Measurements from ENCODE around the gene RNF166. TPM values are rescaled to one million over a fixed set of nuclear protein-coding genes. Genes with fewer than 3 reads are reported as not detected.

Gene RNF166
- polyA plus RNA-seq, 3 donors = 99.3 to 255 (median 120) TPM

- Histone ChIP-seq H3K9ac (ENCODE audit: insufficient read depth, low read length, poor library complexity, severe bottlenecking) (no peak overlapping the region), H2AFZ (ENCODE audit: insufficient read depth, low read depth, low read length, poor library complexity, severe bottlenecking) (no peak overlapping the region), H4K20me1 (ENCODE audit: insufficient read depth, low read length) (peaks cover 100% of the 10 kb centered on the region), H3K4me1 (ENCODE audit: control insufficient read depth in 1 of 2, insufficient read depth in 2 of 2, low read length in 2 of 2) (peaks cover 2 to 5% of the 10 kb centered on the region in 2 donors), H3K27ac (ENCODE audit: low read depth in 1 of 2, low read length in 2 of 2) (no peak overlapping the region), H3K4me3 (replicated peaks in 1 of 3; ENCODE audit: low read depth in 2 of 3, low read length in 3 of 3) (no peak overlapping the region), H3K9me3 (replicated peaks in 1 of 2; ENCODE audit: control insufficient read depth in 1 of 2, insufficient read depth in 1 of 2, low read length in 2 of 2) (no peaks in the 10 kb centered on the region), H3K36me3 (replicated peaks in 1 of 2; ENCODE audit: control insufficient read depth in 1 of 2, insufficient read depth in 2 of 2, low read length in 2 of 2) (peaks cover 57 to 80% of the 10 kb centered on the region in 2 donors), H3K27me3 (ENCODE audit: control insufficient read depth in 2 of 2, insufficient read depth in 2 of 2, low read length in 2 of 2) (no peaks in the 10 kb centered on the region), H3K79me2 (ENCODE audit: insufficient read depth, low read length) (peaks cover 51% of the 10 kb centered on the region), H3K4me2 (replicated peaks; ENCODE audit: extremely low read depth, low read length, poor library complexity, severe bottlenecking) (no peak overlapping the region)
- no peak overlapping the region for H3K4me3 Mint-ChIP-seq
- no peak for TF ChIP-seq CTCF (IDR thresholded peaks at IDR 0.05)
- no peaks in the 10 kb centered on the region for H3K9me3 Mint-ChIP-seq
- WGBS (ENCODE audit: insufficient coverage) = 96% methylated on average over 32 of the region's 33 CpGs
- H3K4me1 Mint-ChIP-seq = peaks cover 6% of the 10 kb centered on the region
- peaks cover 30 to 56% of the 10 kb centered on the region in 2 donors for H3K36me3 Mint-ChIP-seq
- intact Hi-C loops (cut with micrococcal nuclease) = loop anchor here (1.0 to 5.0 kb wide), 3 partner anchors 117 to 427 kb away; partner anchors contain the start of genes GALNS (in 1 of the 2) and TRAPPC2L (in 1 of the 2)
- H3K27me3 Mint-ChIP-seq (ENCODE audit: low read depth in 3 of 3) = peaks cover 0 to 1% (median 0%) of the 10 kb centered on the region in 3 donors
- no peak for DNase-seq
- no peak overlapping the region for H3K27ac Mint-ChIP-seq
These were observed 33.9 kb upstream of the RNF166 start for GRCh38 chr16:88739977-88740726.

GRCh38 chr16:88739139-88739976 lies 33.1 kb upstream of the RNF166 start:
- DNase-seq = no peak
- H3K27ac Mint-ChIP-seq = peak overlapping the region in 1 of 7 donors; percentile 73
- peaks cover 33 to 64% of the 10 kb centered on the region in 2 donors for H3K36me3 Mint-ChIP-seq
- no peak overlapping the region for H2AFZ ChIP-seq (ENCODE audit: insufficient read depth, low read depth, low read length, poor library complexity, severe bottlenecking)
- no peaks in the 10 kb centered on the region for H3K9me3 Mint-ChIP-seq
- peaks cover 100% of the 10 kb centered on the region for H4K20me1 ChIP-seq (ENCODE audit: insufficient read depth, low read length)
- no peak for TF ChIP-seq CTCF (IDR thresholded peaks at IDR 0.05)
- H3K4me2 ChIP-seq (replicated peaks; ENCODE audit: extremely low read depth, low read length, poor library complexity, severe bottlenecking) = no peak overlapping the region
- no peaks in the 10 kb centered on the region for H3K27me3 Mint-ChIP-seq (ENCODE audit: low read depth in 3 of 3)
- no peaks in the 10 kb centered on the region for H3K27me3 ChIP-seq (ENCODE audit: control insufficient read depth in 2 of 2, insufficient read depth in 2 of 2, low read length in 2 of 2)
- intact Hi-C loops (cut with micrococcal nuclease) = loop anchor here (1.0 to 5.0 kb wide), 3 partner anchors 118 to 428 kb away; partner anchors contain the start of genes GALNS (in 1 of the 2) and TRAPPC2L (in 1 of the 2)
- H3K4me1 Mint-ChIP-seq = peaks cover 3% of the 10 kb centered on the region
- peaks cover 45% of the 10 kb centered on the region for H3K79me2 ChIP-seq (ENCODE audit: insufficient read depth, low read length)
- H3K4me3 ChIP-seq (replicated peaks in 1 of 3; ENCODE audit: low read depth in 2 of 3, low read length in 3 of 3) = no peak overlapping the region
- no peak overlapping the region for H3K27ac ChIP-seq (ENCODE audit: low read depth in 1 of 2, low read length in 2 of 2)
- peaks cover 0 to 5% of the 10 kb centered on the region in 2 donors for H3K4me1 ChIP-seq (ENCODE audit: control insufficient read depth in 1 of 2, insufficient read depth in 2 of 2, low read length in 2 of 2)
- 94% methylated on average over 15 of the region's 22 CpGs for WGBS (ENCODE audit: insufficient coverage)
- no peaks in the 10 kb centered on the region for H3K9me3 ChIP-seq (replicated peaks in 1 of 2; ENCODE audit: control insufficient read depth in 1 of 2, insufficient read depth in 1 of 2, low read length in 2 of 2)
- no peak overlapping the region for H3K9ac ChIP-seq (ENCODE audit: insufficient read depth, low read length, poor library complexity, severe bottlenecking)
- no peak overlapping the region for H3K4me3 Mint-ChIP-seq
- H3K36me3 ChIP-seq (replicated peaks in 1 of 2; ENCODE audit: control insufficient read depth in 1 of 2, insufficient read depth in 2 of 2, low read length in 2 of 2) = peaks cover 65 to 88% of the 10 kb centered on the region in 2 donors

Data from CD14-positive monocyte (primary cell).